Measurements from ENCODE around the gene MCRIP2.

Gene MCRIP2

GRCh38 chr16:648781-649589, 7.4 kb downstream of the MCRIP2 start, which contains the start of gene WDR90:
TSS of gene WDR90 (plus strand) at chr16:649365. CDS start at chr16:649417, 52 bp downstream.
- peak; percentile 47 to 93 (median 84) for DNase-seq

GRCh38 chr16:649631-650030, 8.0 kb downstream of the MCRIP2 start:
- no peak for DNase-seq

- DNase-seq, result no peak
These were observed 10.2 kb downstream of the MCRIP2 start for GRCh38 chr16:651844-652243.

- no peak for DNase-seq
These were observed 11.1 kb downstream of the MCRIP2 start for GRCh38 chr16:652454-653305.

GRCh38 chr16:654034-654433, 12.4 kb downstream of the MCRIP2 start:
- DNase-seq, result no peak

GRCh38 chr16:657487-657886, 15.9 kb downstream of the MCRIP2 start:
- DNase-seq, result no peak

GRCh38 chr16:658679-659571, 17.3 kb downstream of the MCRIP2 start:
- no peak for DNase-seq

GRCh38 chr16:659618-660017, 18.0 kb downstream of the MCRIP2 start:
- DNase-seq, result no peak

GRCh38 chr16:660132-660458, 18.5 kb downstream of the MCRIP2 start:
- no peak for DNase-seq

GRCh38 chr16:660459-661183, 19.0 kb downstream of the MCRIP2 start:
- DNase-seq, result peak in 12 of 14 donors; percentile 36 to 82 (median 63)

GRCh38 chr16:661184-661821, 19.7 kb downstream of the MCRIP2 start:
- DNase-seq, result no peak

GRCh38 chr16:662095-662494, 20.5 kb downstream of the MCRIP2 start:
- no peak for DNase-seq

GRCh38 chr16:662597-662996, 21.0 kb downstream of the MCRIP2 start:
- no peak for DNase-seq

- DNase-seq, result no peak
These were observed 24.9 kb downstream of the MCRIP2 start for GRCh38 chr16:666572-666971.

- DNase-seq, result peak in 1 of 14 donors; percentile 61
These were observed 25.6 kb downstream of the MCRIP2 start for GRCh38 chr16:667113-667779.

- peak in 13 of 14 donors; percentile 61 to 94 (median 83) for DNase-seq
These were observed 26.3 kb downstream of the MCRIP2 start, which contains the start of gene RHOT2 for GRCh38 chr16:667780-668518. TSS of gene RHOT2 (plus strand) at chr16:668132. CDS start at chr16:668200, 68 bp downstream.

GRCh38 chr16:668519-669171, 27.0 kb downstream of the MCRIP2 start:
- DNase-seq, result no peak

GRCh38 chr16:669666-670065, 28.0 kb downstream of the MCRIP2 start:
- DNase-seq, result no peak

Measured in C1 segment of cervical spinal cord (tissue), 14 donors.